Hematopoietic multipotent progenitor cell treated with erythropoietin and hydrocortisone succinate and interleukin-3 and kit ligand, for 6 days (in vitro differentiated cells): Measurements from ENCODE around the gene C17orf114.

Experiments used
- DNase-seq: peaks from one replicate; pipeline ENCODE4 v3.0.0-alpha.2; 2015

C17orf114 gene

GRCh38 chr17:4822835-4823234 lies 20.7 kb upstream of the C17orf114 start:
- no peak for DNase-seq

GRCh38 chr17:4818276-4818675 lies 16.1 kb upstream of the C17orf114 start:
- DNase-seq: no peak

GRCh38 chr17:4816826-4817225 lies 14.7 kb upstream of the C17orf114 start:
- no peak for DNase-seq

- DNase-seq: peak; percentile 47
These were observed 13.0 kb upstream of the C17orf114 start for GRCh38 chr17:4815043-4815675.

GRCh38 chr17:4812690-4813089 lies 10.6 kb upstream of the C17orf114 start:
- DNase-seq: no peak

- no peak for DNase-seq
These were observed 9.3 kb upstream of the C17orf114 start for GRCh38 chr17:4811471-4811870.

- peak; percentile 75 for DNase-seq
These were observed 8.7 kb upstream of the C17orf114 start for GRCh38 chr17:4810696-4811290.

GRCh38 chr17:4808378-4808767 lies 6.2 kb upstream of the C17orf114 start:
- DNase-seq: no peak

- no peak for DNase-seq
These were observed 5.7 kb upstream of the C17orf114 start for GRCh38 chr17:4807605-4808377.

GRCh38 chr17:4806777-4807604 lies 4.9 kb upstream of the C17orf114 start, which contains the start of gene PLD2:
Gene PLD2 (plus strand): TSS chr17:4807152. CDS start chr17:4807773, 621 bp downstream.
- peak; percentile 90 for DNase-seq

GRCh38 chr17:4806456-4806776 lies 4.3 kb upstream of the C17orf114 start:
- no peak for DNase-seq

GRCh38 chr17:4800462-4801196 lies 1.5 kb downstream of the C17orf114 start:
- no peak for DNase-seq

GRCh38 chr17:4796552-4796920 lies 5.6 kb downstream of the C17orf114 start:
- peak; percentile 70 for DNase-seq

- DNase-seq: no peak
These were observed 7.0 kb downstream of the C17orf114 start for GRCh38 chr17:4795168-4795567.

GRCh38 chr17:4790705-4791088 lies 11.4 kb downstream of the C17orf114 start:
- no peak for DNase-seq

GRCh38 chr17:4789951-4790704 lies 12.0 kb downstream of the C17orf114 start:
- DNase-seq: peak; percentile 89

GRCh38 chr17:4789701-4789950 lies 12.5 kb downstream of the C17orf114 start:
- DNase-seq: no peak

- DNase-seq: no peak
These were observed 13.1 kb downstream of the C17orf114 start, which contains the start of gene GLTPD2 for GRCh38 chr17:4788807-4789700. Gene GLTPD2 (plus strand): TSS chr17:4788964. CDS start chr17:4789012, 48 bp downstream.

GRCh38 chr17:4788159-4788806 lies 13.8 kb downstream of the C17orf114 start:
- DNase-seq: no peak

- DNase-seq: no peak
These were observed 15.6 kb downstream of the C17orf114 start for GRCh38 chr17:4786516-4786915.
